ENCODE data around the gene GAPDH.

The GAPDH gene

GRCh38 chr12:6528539-6529235, 5.6 kb upstream of the GAPDH start:
- intact Hi-C loops (cut with DNase I): no loop called here
- peak in 2 of 10 donors; percentile 55 to 58 for DNase-seq

GRCh38 chr12:6529291-6529737, 5.0 kb upstream of the GAPDH start:
- DNase-seq: peak in 2 of 10 donors; percentile 22 to 49
- intact Hi-C loops (cut with DNase I): no loop called here

GRCh38 chr12:6530576-6531260, 3.6 kb upstream of the GAPDH start:
- intact Hi-C loops (cut with DNase I): no loop called here
- peak in 2 of 10 donors; percentile 58 to 63 for DNase-seq

GRCh38 chr12:6532051-6532926, 2.0 kb upstream of the GAPDH start:
- DNase-seq: peak in 9 of 10 donors; percentile 47 to 97 (median 81)
- intact Hi-C loops (cut with DNase I): loop anchor here (2.0 kb wide), 1 partner anchor 39 kb away; the partner anchor contains the start of gene MRPL51

- intact Hi-C loops (cut with DNase I): loop anchor here (2.0 kb wide), 1 partner anchor 40 kb away; the partner anchor contains the start of gene MRPL51
- DNase-seq: peak; percentile 57 to 96 (median 74)
Measured at GRCh38 chr12:6532927-6533652, 1.2 kb upstream of the GAPDH start.

GRCh38 chr12:6533653-6533922, 729 bp upstream of the GAPDH start:
- intact Hi-C loops (cut with DNase I): loop anchor here (2.0 kb wide), 1 partner anchor 41 kb away; the partner anchor contains the start of gene MRPL51
- DNase-seq: no peak

- no peak for DNase-seq
- intact Hi-C loops (cut with DNase I): loop anchor here (1.0 kb wide), 1 partner anchor 64 kb away; the partner anchor contains the start of gene VAMP1
Measured at GRCh38 chr12:6534695-6534944, 303 bp downstream of the GAPDH start.

- intact Hi-C loops (cut with DNase I): loop anchor here (1.0 kb wide), 1 partner anchor 65 kb away; the partner anchor contains the start of gene VAMP1
- peak in 9 of 10 donors; percentile 59 to 95 (median 67) for DNase-seq
Measured at GRCh38 chr12:6534945-6535696, 804 bp downstream of the GAPDH start.

GRCh38 chr12:6535697-6535946, 1.3 kb downstream of the GAPDH start:
- intact Hi-C loops (cut with DNase I): no loop called here
- no peak for DNase-seq

- DNase-seq: peak in 3 of 10 donors; percentile 53 to 74 (median 62)
- intact Hi-C loops (cut with DNase I): no loop called here
Measured at GRCh38 chr12:6535960-6536847, 1.9 kb downstream of the GAPDH start.

GRCh38 chr12:6536894-6537579, 2.7 kb downstream of the GAPDH start:
- intact Hi-C loops (cut with DNase I): no loop called here
- DNase-seq: peak in 3 of 10 donors; percentile 67 to 83 (median 68)

- intact Hi-C loops (cut with DNase I): loop anchor here (2.0 kb wide), 1 partner anchor 115 kb away; no protein-coding TSS in a partner anchor
- DNase-seq: peak; percentile 67 to 96 (median 82)
Measured at GRCh38 chr12:6537580-6538419, 3.5 kb downstream of the GAPDH start.

- intact Hi-C loops (cut with DNase I): loop anchor here (2.0 kb wide), 1 partner anchor 116 kb away; no protein-coding TSS in a partner anchor
- peak in 3 of 10 donors; percentile 76 to 84 (median 83) for DNase-seq
Measured at GRCh38 chr12:6538420-6539313, 4.3 kb downstream of the GAPDH start.

- peak in 2 of 10 donors; percentile 12 to 48 for DNase-seq
- intact Hi-C loops (cut with DNase I): loop anchor here (2.0 kb wide), 1 partner anchor 116 kb away; no protein-coding TSS in a partner anchor
Measured at GRCh38 chr12:6539314-6539682, 5.0 kb downstream of the GAPDH start.

- intact Hi-C loops (cut with DNase I): loop anchor here (2.0 kb wide), 1 partner anchor 117 kb away; no protein-coding TSS in a partner anchor
- peak in 3 of 10 donors; percentile 59 to 78 (median 68) for DNase-seq
Measured at GRCh38 chr12:6539707-6540134, 5.4 kb downstream of the GAPDH start.

Data from posterior cingulate gyrus (tissue), 11 donors.